ENCODE data around the gene PELI2. TPM values are rescaled to one million over a fixed set of nuclear protein-coding genes. Genes with fewer than 3 reads are reported as not detected.

The PELI2 gene
- total RNA-seq, 1 donor from 2014 or later = 8.7 TPM

GRCh38 chr14:56125772-56126636, 7.8 kb downstream of the PELI2 start:
- no peak for TF ChIP-seq CTCF (IDR thresholded peaks at IDR 0.05)
- H3K4me1 Mint-ChIP-seq (ENCODE audit: low read depth) = peaks cover 36% of the 10 kb centered on the region
- H3K27me3 Mint-ChIP-seq (ENCODE audit: low read depth) = no peaks in the 10 kb centered on the region
- H3K27ac Mint-ChIP-seq (ENCODE audit: unreplicated experiment) = no peak overlapping the region
- H3K36me3 Mint-ChIP-seq (ENCODE audit: low read depth) = no peaks in the 10 kb centered on the region
- H3K9me3 Mint-ChIP-seq (ENCODE audit: low read depth) = no peaks in the 10 kb centered on the region
- no peak overlapping the region for H3K4me3 Mint-ChIP-seq (ENCODE audit: unreplicated experiment)
- no peak for DNase-seq (ENCODE audit: low spot score)

GRCh38 chr14:56126637-56126913, 8.4 kb downstream of the PELI2 start:
- H3K27ac Mint-ChIP-seq (ENCODE audit: unreplicated experiment) = no peak overlapping the region
- no peaks in the 10 kb centered on the region for H3K27me3 Mint-ChIP-seq (ENCODE audit: low read depth)
- no peak for DNase-seq (ENCODE audit: low spot score)
- no peak for TF ChIP-seq CTCF (IDR thresholded peaks at IDR 0.05)
- no peaks in the 10 kb centered on the region for H3K9me3 Mint-ChIP-seq (ENCODE audit: low read depth)
- no peaks in the 10 kb centered on the region for H3K36me3 Mint-ChIP-seq (ENCODE audit: low read depth)
- no peak overlapping the region for H3K4me3 Mint-ChIP-seq (ENCODE audit: unreplicated experiment)
- peaks cover 36% of the 10 kb centered on the region for H3K4me1 Mint-ChIP-seq (ENCODE audit: low read depth)

GRCh38 chr14:56127156-56127555, 8.9 kb downstream of the PELI2 start:
- Mint-ChIP-seq H3K9me3 (ENCODE audit: low read depth) (no peaks in the 10 kb centered on the region), H3K36me3 (ENCODE audit: low read depth) (no peaks in the 10 kb centered on the region), H3K4me3 (ENCODE audit: unreplicated experiment) (no peak overlapping the region), H3K27me3 (ENCODE audit: low read depth) (no peaks in the 10 kb centered on the region), H3K4me1 (ENCODE audit: low read depth) (peaks cover 34% of the 10 kb centered on the region), H3K27ac (ENCODE audit: unreplicated experiment) (no peak overlapping the region)
- TF ChIP-seq CTCF (IDR thresholded peaks at IDR 0.05) = no peak
- DNase-seq (ENCODE audit: low spot score) = no peak

- Mint-ChIP-seq H3K27ac (ENCODE audit: unreplicated experiment) (no peak overlapping the region), H3K4me1 (ENCODE audit: low read depth) (peaks cover 25% of the 10 kb centered on the region), H3K9me3 (ENCODE audit: low read depth) (no peaks in the 10 kb centered on the region), H3K27me3 (ENCODE audit: low read depth) (no peaks in the 10 kb centered on the region), H3K4me3 (ENCODE audit: unreplicated experiment) (no peak overlapping the region), H3K36me3 (ENCODE audit: low read depth) (no peaks in the 10 kb centered on the region)
- TF ChIP-seq CTCF (IDR thresholded peaks at IDR 0.05) = no peak
- no peak for DNase-seq (ENCODE audit: low spot score)
These were observed 10.9 kb downstream of the PELI2 start for GRCh38 chr14:56129092-56129491.

- H3K4me1 Mint-ChIP-seq (ENCODE audit: low read depth) = peaks cover 20% of the 10 kb centered on the region
- H3K36me3 Mint-ChIP-seq (ENCODE audit: low read depth) = no peaks in the 10 kb centered on the region
- H3K9me3 Mint-ChIP-seq (ENCODE audit: low read depth) = no peaks in the 10 kb centered on the region
- no peak for TF ChIP-seq CTCF (IDR thresholded peaks at IDR 0.05)
- no peak for DNase-seq (ENCODE audit: low spot score)
- no peak overlapping the region for H3K4me3 Mint-ChIP-seq (ENCODE audit: unreplicated experiment)
- H3K27ac Mint-ChIP-seq (ENCODE audit: unreplicated experiment) = no peak overlapping the region
- no peaks in the 10 kb centered on the region for H3K27me3 Mint-ChIP-seq (ENCODE audit: low read depth)
These were observed 11.7 kb downstream of the PELI2 start for GRCh38 chr14:56129933-56130332.

Measured in chondrocyte (in vitro differentiated cells).